ENCODE results near the gene TRPC4AP.

- TF ChIP-seq CTCF (IDR thresholded peaks at IDR 0.05 in 2 of 3, conservative IDR thresholded peaks at IDR 0.05 in 1 of 3; ENCODE audit: borderline replicate concordance in 1 of 3, insufficient read depth in 1 of 3, low read depth in 2 of 3, low read length in 2 of 3): no peak
- TF ChIP-seq REST (IDR thresholded peaks at IDR 0.05; ENCODE audit: low read depth): no peak
- no peak for TF ChIP-seq EZH2 (IDR thresholded peaks at IDR 0.05)
- no peak for TF ChIP-seq CEBPB (IDR thresholded peaks at IDR 0.05; ENCODE audit: low read depth)
- no peak for TF ChIP-seq MAX (IDR thresholded peaks at IDR 0.05)
- no peak for TF ChIP-seq SP1 (IDR thresholded peaks at IDR 0.05; ENCODE audit: low read depth)
- no peak for TF ChIP-seq RAD21 (IDR thresholded peaks at IDR 0.05; ENCODE audit: low read depth)
Observed at GRCh38 chr20:35133031-35133430, 40.4 kb upstream of the TRPC4AP start.
